OCI-LY1 (cell line): ENCODE data around the gene HTR1E.
"Not testable (repeated sequence)": the region's sequence is repeated elsewhere in the genome, so short reads cannot be mapped to it uniquely, and the experiment has no call there.

Experiments
- H2AFZ ChIP-seq: fragments of 200-600 bp; sonication (generic), shearing (Covaris generic); 2 replicates; pipeline ENCODE4 v1.6.0; 2014; ENCODE audit warnings: antibody characterized with exemption, mild to moderate bottlenecking, low read length
- H3F3A ChIP-seq: fragments of 200-600 bp; sonication (generic), shearing (Covaris generic); 2 replicates; pipeline ENCODE4 v1.6.0; 2014; ENCODE audit warnings: mild to moderate bottlenecking, antibody characterized with exemption, low read length, moderate library complexity; ENCODE audit not compliant: insufficient read depth
- H3K27ac ChIP-seq: fragments of 200-600 bp; sonication (generic); 2 replicates; pipeline ENCODE4 v1.5.1; 2014; ENCODE audit warnings: low read length, mixed run types, mild to moderate bottlenecking, low read depth; ENCODE audit not compliant: poor library complexity, severe bottlenecking
- H3K27me3 ChIP-seq: fragments of 200-600 bp; sonication (generic); 2 replicates; pipeline ENCODE4 v1.6.0; 2014; ENCODE audit warnings: antibody characterized with exemption, mild to moderate bottlenecking, low read length, moderate library complexity; ENCODE audit not compliant: insufficient read depth
- H3K36me3 ChIP-seq: fragments of 200-600 bp; sonication (generic); 2 replicates; pipeline ENCODE4 v1.6.1; 2014; ENCODE audit warnings: mild to moderate bottlenecking, antibody characterized with exemption, low read length, moderate library complexity, mixed read lengths; ENCODE audit not compliant: insufficient read depth
- H3K4me1 ChIP-seq: fragments of 200-600 bp; sonication (generic); 2 replicates; pipeline ENCODE4 v1.5.1; 2014; ENCODE audit warnings: mild to moderate bottlenecking, low read length, moderate library complexity; ENCODE audit not compliant: insufficient read depth, severe bottlenecking
- H3K4me2 ChIP-seq: fragments of 200-600 bp; sonication (generic), shearing (Covaris generic); 2 replicates; pipeline ENCODE4 v1.6.1; 2014; ENCODE audit warnings: low read length
- H3K4me3 ChIP-seq: fragments of 200-600 bp; sonication (generic); 2 replicates; pipeline ENCODE4 v1.5.1; 2014; ENCODE audit warnings: low read length, low read depth, mild to moderate bottlenecking, mixed read lengths; ENCODE audit not compliant: poor library complexity, severe bottlenecking
- H3K79me2 ChIP-seq: fragments of 200-600 bp; shearing (Covaris generic); 2 replicates; pipeline ENCODE4 v1.6.1; 2016; ENCODE audit warnings: mixed run types, low read length, mixed read lengths; ENCODE audit not compliant: insufficient read depth
- H3K9ac ChIP-seq: fragments of 200-600 bp; sonication (generic), shearing (Covaris generic); 2 replicates; pipeline ENCODE4 v1.6.1; 2014; ENCODE audit warnings: mild to moderate bottlenecking, low read length, mixed read lengths
- H3K9me2 ChIP-seq: fragments of 200-600 bp; sonication (generic), shearing (Covaris generic); 2 replicates; pipeline ENCODE4 v1.6.1; 2014; ENCODE audit warnings: low read depth, mild to moderate bottlenecking, low read length, mixed read lengths
- H3K9me3 ChIP-seq: fragments of 200-600 bp; shearing (Covaris generic); 2 replicates; pipeline ENCODE4 v1.6.1; 2014; ENCODE audit warnings: low read length, mixed read lengths
- H4K20me1 ChIP-seq: fragments of 200-600 bp; sonication (generic), shearing (Covaris generic); 2 replicates; pipeline ENCODE4 v1.6.0; 2016; ENCODE audit warnings: mild to moderate bottlenecking, low read length; ENCODE audit not compliant: insufficient read depth
- EZH2 ChIP-seq: fragments of 200-600 bp; sonication (generic), shearing (Covaris generic); IDR thresholded peaks from 2 replicates; pipeline ENCODE4 v1.8.0; 2017; ENCODE audit warnings: borderline replicate concordance, mixed run types, mild to moderate bottlenecking, antibody characterized with exemption, low read length, moderate library complexity, mixed read lengths
- TF ChIP-seq, protein P1 (sequence below): fragments of 200-600 bp; sonication (generic), shearing (Covaris generic); IDR thresholded peaks from 2 replicates; pipeline ENCODE4 v1.5.1; 2017; ENCODE audit warnings: mild to moderate bottlenecking, antibody characterized with exemption, low read length, moderate library complexity, mixed read lengths

The HTR1E gene

DNA sequence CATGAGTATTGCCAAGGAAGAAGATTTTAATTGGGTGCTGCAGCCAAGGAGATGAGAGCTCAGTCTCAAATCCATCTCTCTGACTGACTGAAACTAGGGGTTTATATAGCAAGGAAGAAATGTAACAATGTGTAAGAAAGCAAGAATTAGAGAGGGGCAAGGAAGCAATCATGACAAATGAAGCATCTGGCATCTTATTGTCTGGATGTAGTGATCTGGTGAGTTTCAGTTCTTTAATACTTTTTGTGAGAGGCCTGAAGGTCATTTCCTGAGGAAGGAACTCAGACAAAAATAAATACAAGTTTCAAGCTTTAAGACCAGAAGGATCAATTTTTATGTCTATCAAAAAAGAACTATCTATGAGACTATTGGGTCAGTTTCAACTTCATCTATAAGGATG is 64.2 kb downstream of the HTR1E start:
- Histone ChIP-seq H3K79me2 (no peaks in the 10 kb centered on the region), H2AFZ (no peak overlapping the region), H4K20me1 (no peaks in the 10 kb centered on the region)

DNA sequence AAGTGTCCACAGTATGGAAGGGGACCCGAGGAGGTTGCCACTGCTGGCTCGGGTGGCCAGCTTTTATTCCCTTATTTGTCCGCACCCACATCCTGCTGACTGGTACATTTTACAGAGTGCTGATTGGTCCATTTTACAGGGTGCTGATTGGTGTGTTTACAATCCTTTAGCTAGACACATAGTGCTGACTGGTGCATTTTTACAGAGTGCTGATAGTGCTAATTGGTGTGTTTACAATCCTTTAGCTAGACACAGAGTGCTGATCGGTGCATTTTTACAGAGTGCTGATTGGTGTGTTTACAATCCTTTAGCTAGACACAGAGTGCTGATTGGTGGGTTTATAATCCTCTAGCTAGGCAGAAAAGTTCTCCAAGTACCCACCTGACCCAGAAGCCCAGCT is 65.1 kb downstream of the HTR1E start:
- not testable (repeated sequence) for H4K20me1 ChIP-seq, H3K4me2 ChIP-seq, H2AFZ ChIP-seq, H3K9me2 ChIP-seq, H3K27me3 ChIP-seq, H3K27ac ChIP-seq, H3K36me3 ChIP-seq, H3K9ac ChIP-seq, H3K4me3 ChIP-seq, H3F3A ChIP-seq, H3K4me1 ChIP-seq, H3K79me2 ChIP-seq, H3K9me3 ChIP-seq

More for the DNA sequence above, 64.2 kb downstream of the HTR1E start:
- H3K27ac ChIP-seq = no peak overlapping the region
- TF ChIP-seq, protein P1, sequence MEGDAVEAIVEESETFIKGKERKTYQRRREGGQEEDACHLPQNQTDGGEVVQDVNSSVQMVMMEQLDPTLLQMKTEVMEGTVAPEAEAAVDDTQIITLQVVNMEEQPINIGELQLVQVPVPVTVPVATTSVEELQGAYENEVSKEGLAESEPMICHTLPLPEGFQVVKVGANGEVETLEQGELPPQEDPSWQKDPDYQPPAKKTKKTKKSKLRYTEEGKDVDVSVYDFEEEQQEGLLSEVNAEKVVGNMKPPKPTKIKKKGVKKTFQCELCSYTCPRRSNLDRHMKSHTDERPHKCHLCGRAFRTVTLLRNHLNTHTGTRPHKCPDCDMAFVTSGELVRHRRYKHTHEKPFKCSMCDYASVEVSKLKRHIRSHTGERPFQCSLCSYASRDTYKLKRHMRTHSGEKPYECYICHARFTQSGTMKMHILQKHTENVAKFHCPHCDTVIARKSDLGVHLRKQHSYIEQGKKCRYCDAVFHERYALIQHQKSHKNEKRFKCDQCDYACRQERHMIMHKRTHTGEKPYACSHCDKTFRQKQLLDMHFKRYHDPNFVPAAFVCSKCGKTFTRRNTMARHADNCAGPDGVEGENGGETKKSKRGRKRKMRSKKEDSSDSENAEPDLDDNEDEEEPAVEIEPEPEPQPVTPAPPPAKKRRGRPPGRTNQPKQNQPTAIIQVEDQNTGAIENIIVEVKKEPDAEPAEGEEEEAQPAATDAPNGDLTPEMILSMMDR = no peak
- TF ChIP-seq EZH2 = no peak
- H3K9me2 ChIP-seq = no peaks in the 10 kb centered on the region
- no peaks in the 10 kb centered on the region for H3K4me1 ChIP-seq
- H3K36me3 ChIP-seq = no peaks in the 10 kb centered on the region
- H3F3A ChIP-seq = no peaks in the 10 kb centered on the region
- H3K27me3 ChIP-seq = no peaks in the 10 kb centered on the region
- no peak overlapping the region for H3K9ac ChIP-seq
- H3K9me3 ChIP-seq = 0 out of 2 replicates have a peak, but pooled peaks cover 2% of the 10 kb centered on the region
- H3K4me2 ChIP-seq = no peak overlapping the region
- H3K4me3 ChIP-seq = no peak overlapping the region

DNA sequence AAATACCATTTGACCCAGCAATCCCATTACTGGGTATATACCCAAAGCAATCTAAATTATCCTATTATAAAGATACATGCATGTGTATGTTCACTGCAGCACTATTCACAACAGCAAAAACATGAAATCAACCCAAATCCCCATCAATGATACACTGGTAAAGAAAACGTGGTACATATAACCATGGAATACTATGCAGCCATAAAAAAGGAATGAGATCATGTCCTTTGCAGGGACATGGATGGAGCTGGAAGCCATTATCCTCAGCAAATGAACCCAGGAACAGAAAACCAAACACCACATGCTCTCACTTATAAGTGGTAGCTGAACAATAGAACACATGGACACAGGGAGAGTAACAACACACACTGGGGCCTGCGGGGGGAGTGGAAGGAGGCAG is 69.2 kb downstream of the HTR1E start:
- H3K36me3 ChIP-seq, H3K79me2 ChIP-seq, H3K27ac ChIP-seq, H3F3A ChIP-seq, H3K4me1 ChIP-seq, H4K20me1 ChIP-seq, H3K4me2 ChIP-seq, H3K27me3 ChIP-seq, H3K9ac ChIP-seq, H3K9me3 ChIP-seq, H3K4me3 ChIP-seq, H2AFZ ChIP-seq, H3K9me2 ChIP-seq: not testable (repeated sequence)

DNA sequence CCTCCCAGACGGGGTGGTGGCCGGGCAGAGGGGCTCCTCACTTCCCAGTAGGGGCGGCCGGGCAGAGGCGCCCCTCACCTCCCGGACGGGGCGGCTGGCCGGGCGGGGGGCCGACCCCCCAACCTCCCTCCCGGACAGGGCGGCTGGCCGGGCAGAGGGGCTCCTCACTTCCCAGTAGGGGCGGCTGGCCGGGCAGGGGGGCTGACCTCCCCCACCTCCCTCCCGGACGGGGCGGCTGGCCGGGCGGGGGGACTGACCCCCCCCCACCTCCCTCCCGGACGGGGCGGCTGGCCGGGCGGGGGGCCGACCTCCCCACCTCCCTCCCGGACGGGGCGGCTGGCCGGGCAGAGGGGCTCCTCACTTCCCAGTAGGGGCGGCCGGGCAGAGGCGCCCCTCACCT is 72.3 kb downstream of the HTR1E start:
- H3K4me3 ChIP-seq, H2AFZ ChIP-seq, H3K27ac ChIP-seq, H3F3A ChIP-seq, H3K9me3 ChIP-seq, H3K9me2 ChIP-seq, H3K36me3 ChIP-seq, H4K20me1 ChIP-seq, H3K27me3 ChIP-seq, H3K9ac ChIP-seq, H3K79me2 ChIP-seq, H3K4me2 ChIP-seq, H3K4me1 ChIP-seq: not testable (repeated sequence)

DNA sequence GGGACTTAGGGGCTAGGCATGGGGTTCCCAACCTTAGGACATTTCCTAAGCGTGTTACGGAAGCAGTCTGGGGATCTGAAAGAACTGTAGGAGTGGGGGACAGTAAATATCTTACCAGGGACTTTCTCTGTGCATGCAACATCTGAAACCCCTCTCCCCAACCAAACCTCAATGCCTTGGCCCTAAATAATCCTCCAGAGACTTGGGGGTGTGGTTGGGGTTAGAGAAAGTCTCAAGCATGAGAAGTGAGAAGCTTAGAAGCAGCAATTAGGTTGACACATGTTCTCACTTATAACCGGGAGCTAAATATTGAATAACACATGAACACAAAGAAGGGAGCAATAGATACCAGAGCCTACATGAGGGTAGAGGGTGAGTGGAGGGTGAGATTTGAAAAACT is 74.7 kb downstream of the HTR1E start:
- H3K9me2 ChIP-seq = no peaks in the 10 kb centered on the region
- no peaks in the 10 kb centered on the region for H3F3A ChIP-seq
- no peaks in the 10 kb centered on the region for H4K20me1 ChIP-seq

More for the DNA sequence above, 74.7 kb downstream of the HTR1E start:
- no peak overlapping the region for H2AFZ ChIP-seq
- H3K9me3 ChIP-seq = peaks cover 4% of the 10 kb centered on the region; the same call in 1 of the 2 replicates
- no peak for TF ChIP-seq EZH2
- TF ChIP-seq, protein P1 = no peak
- H3K36me3 ChIP-seq = no peaks in the 10 kb centered on the region
- H3K27ac ChIP-seq = no peak overlapping the region
- no peak overlapping the region for H3K9ac ChIP-seq
- no peaks in the 10 kb centered on the region for H3K4me1 ChIP-seq
- H3K4me3 ChIP-seq = no peak overlapping the region
- no peaks in the 10 kb centered on the region for H3K79me2 ChIP-seq
- no peak overlapping the region for H3K4me2 ChIP-seq
- no peaks in the 10 kb centered on the region for H3K27me3 ChIP-seq
